HG02870 (cell line): ENCODE measurements around the gene NOP14.
"Not testable (repeated sequence)": the region's sequence is repeated elsewhere in the genome, so short reads cannot be mapped to it uniquely, and the experiment has no call there.

Experiments
- ATAC-seq: cut with Tn5 transposase; IDR thresholded peaks from one replicate; pipeline ENCODE4 v1.9.1; 2021; ENCODE audit warnings: mild to moderate bottlenecking, moderate library complexity; ENCODE audit not compliant: unreplicated experiment

NOP14 gene

GRCh38 chr4:2918300-2918699 lies 44.9 kb downstream of the NOP14 start:
- not testable (repeated sequence) for ATAC-seq

GRCh38 chr4:2916696-2917095 lies 46.5 kb downstream of the NOP14 start:
- ATAC-seq, result not testable (repeated sequence)

- ATAC-seq, result no peak
Measured at GRCh38 chr4:2915789-2916188, 47.4 kb downstream of the NOP14 start.

DNA sequence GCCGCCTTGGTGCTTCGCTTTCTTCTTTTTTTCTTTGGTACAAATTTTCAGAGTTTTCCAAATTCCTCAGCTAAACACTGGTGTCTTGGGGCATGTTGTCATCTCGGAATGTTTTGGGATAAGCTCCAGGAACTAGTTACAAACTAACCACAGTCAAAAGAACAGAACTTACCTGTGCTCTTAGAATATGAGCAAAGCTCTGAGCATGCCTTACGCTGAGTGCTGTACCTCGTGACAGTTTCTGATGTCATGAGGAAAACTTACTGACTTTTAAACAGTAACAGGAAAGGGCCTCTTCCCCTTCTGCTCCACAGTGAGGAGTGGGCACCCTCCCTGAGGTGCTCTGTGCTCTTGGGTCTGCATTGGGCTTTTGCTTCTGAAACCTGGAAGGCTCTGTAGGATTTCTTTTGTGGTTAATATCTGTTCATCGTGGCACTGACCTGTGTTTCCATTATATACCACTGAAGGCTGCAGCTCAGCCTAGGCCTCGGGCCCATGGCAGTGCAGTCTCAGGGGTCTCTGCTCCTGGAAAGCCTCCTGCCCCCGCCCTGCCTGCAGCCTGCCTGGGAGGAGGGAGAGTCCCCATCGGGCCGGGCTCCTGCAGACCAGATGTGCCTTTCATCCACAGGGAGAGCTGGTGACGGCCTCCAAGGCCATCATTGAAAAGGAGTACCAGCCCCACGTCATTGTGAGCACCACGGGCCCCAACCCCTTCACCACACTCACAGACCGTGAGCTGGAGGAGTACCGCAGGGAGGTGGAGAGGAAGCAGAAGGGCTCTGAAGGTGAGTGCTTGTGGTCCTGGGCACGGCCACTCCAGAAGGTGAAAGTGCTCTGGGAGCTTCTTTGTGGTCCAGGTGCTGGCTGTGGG lies 48.7 kb downstream of the NOP14 start:
- peak; percentile 45 for ATAC-seq

- no peak for ATAC-seq
Measured at GRCh38 chr4:2913168-2913567, 50.0 kb downstream of the NOP14 start.

- no peak for ATAC-seq
Measured at GRCh38 chr4:2911868-2912267, 51.3 kb downstream of the NOP14 start.

- ATAC-seq, result no peak
Measured at GRCh38 chr4:2910409-2910808, 52.8 kb downstream of the NOP14 start.

GRCh38 chr4:2909583-2909982 lies 53.6 kb downstream of the NOP14 start:
- ATAC-seq, result no peak

DNA sequence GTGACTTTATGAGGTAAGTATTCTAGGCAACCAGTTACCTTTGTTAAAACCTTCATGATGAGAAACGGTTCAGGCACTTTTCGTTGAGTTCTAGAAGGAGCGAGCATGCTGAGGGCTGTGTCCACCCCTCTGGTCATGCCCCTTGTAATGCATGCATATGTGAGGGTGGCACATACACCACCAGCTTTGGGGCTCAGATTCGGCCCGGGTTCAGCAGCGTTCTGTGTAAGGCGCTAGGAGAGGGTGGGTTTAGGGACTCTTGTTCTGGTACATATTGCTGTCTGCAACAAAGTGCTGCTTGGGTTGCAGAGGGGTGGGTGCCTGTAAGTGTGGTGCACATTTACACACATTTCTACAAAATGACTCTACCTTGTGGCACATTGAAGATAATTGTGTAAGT lies 54.5 kb downstream of the NOP14 start:
- ATAC-seq, result no peak

DNA sequence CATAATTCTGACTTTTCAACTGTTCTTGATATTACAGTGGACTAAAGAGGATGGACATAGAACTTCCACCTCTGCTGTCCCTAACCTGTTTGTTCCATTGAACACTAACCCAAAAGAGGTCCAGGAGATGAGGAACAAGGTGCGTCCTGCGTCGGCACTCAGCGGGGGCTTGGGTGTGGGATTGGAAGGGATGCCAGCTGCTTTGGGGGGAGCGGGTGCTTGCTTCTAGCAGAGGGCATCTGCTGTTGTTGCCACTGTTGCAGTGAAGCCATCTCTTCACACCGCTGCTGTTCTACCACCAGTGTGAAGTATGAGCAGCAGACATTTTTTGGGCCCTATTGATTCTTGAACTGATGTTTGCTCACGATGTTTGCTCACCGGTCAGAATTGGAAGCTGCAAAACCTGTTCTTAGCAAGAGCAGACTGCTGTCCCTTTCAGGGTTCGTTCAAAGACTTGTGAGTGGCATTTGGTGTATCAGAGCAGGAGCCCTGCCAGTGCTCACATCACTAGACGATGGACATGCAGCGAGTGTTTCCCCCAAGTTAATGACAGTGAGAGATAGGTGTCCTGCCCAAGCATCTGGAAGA lies 55.4 kb downstream of the NOP14 start:
- no peak for ATAC-seq

GRCh38 chr4:2907226-2907625 lies 56.0 kb downstream of the NOP14 start:
- no peak for ATAC-seq

DNA sequence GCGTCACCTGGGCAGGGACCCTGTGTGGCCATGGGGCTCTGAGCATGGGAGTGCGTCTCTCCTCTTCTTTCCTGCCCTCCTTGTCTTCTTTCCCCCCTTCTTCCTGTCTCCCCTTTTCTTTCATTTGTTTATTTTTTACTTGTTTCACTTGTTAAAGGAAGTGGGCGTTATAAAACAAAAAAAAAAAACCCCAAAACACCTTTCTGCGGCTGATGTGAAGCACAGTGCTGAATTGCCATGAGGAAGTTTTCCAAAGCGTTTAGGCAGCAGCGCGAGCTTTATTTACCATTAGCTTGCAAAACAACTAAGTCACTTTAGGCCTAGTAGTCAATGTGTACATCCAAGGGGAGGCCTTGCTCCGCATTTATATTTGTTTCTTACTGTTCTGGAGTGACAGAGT lies 57.0 kb downstream of the NOP14 start:
- ATAC-seq, result no peak

DNA sequence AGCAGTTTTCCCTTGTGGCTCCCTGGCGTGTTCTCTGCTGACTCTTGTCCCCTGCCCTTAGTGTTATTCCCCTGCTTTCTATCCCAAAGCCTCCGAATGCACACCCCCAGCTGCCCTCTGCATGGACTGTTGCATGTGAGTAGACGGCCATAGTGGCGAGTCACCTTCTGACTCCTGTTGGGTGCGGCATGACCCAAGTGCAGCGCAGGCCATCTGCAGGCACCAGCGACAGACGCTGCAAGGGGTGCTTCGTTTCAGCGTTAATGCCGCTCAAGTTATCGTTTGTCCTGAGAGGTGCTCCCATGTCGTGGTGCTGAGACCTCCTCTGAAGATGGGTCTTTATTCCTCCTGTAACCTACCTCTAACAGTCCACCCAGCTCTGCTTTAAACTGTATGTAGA lies 57.7 kb downstream of the NOP14 start:
- ATAC-seq, result no peak

DNA sequence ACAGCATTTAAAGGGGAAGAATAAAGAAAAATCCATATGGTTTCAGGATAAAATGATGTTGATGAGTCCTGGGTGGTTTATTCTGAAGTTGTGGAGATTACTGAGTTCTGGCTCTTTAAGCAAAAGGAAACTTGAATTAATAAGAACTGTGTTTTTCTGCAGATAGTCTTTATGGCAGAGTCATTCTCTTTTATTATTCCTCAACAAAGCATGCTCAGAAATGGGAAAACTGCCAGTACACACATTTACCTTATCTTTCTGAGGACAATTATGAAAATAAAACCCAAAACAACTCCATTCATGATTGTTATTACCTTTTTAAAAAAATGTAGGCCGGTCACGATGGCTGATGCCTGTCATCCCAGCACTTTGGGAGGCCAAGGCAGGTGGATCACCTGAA lies 61.1 kb downstream of the NOP14 start:
- no peak for ATAC-seq

DNA sequence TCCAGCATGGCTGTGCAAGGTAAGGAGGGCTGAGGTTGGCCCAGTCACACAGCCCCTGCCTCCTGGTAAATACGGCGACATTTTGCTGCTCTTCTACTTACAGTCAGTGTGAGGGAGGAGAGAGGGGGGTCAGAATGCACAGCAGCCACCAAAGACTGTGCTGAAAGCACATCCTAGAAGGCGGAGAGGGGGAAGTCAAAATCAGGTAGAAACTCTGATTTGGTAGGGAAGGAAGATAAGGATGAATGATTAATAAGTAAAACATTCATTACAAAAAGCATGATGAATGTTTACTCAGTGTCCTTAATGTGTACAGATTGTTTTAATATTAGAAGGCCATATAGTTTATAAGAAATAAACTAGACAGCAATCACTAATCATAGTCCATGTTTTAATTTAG lies 62.0 kb downstream of the NOP14 start:
- ATAC-seq, result no peak

DNA sequence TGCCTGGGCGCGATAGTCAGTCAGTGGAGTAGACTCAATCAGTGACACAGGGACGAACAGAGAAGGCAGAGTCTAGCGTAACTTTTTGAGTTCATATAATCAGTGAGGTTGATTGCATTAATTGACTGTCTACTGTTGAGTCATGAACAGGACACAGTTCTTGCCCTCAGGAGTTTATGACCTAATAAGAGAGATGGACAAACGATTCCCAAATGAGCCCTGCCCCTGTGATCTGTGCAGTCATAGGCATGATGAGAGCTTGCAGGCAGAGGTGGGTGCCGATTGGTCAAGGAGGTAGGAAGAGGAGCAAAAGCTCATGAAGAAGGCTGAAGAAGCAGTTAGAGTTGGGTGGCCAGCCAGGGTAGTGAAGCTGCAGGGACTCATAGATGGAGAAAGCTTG lies 62.5 kb downstream of the NOP14 start:
- no peak for ATAC-seq

DNA sequence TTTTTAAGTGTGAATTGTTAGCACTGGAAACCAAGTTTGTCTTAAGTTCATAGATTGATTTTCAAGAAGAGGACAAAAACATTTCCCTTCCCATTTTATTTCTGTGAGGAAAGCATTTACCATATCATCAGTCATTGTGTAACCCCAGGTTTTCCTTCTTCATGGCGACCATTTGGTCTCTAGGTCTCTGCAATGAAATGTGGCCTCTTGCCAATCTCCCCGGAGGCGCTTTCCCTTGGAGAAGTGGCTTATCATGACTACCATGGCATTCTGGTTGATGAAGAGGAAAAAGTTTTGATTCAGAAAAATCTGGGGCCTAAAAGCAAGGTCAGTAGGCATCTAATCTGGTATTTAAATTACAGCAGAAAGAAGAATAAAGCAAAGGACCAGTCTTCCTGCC lies 65.2 kb downstream of the NOP14 start:
- no peak for ATAC-seq

GRCh38 chr4:2893772-2894171 lies 69.4 kb downstream of the NOP14 start:
- ATAC-seq, result no peak

GRCh38 chr4:2891294-2891693 lies 71.9 kb downstream of the NOP14 start:
- ATAC-seq, result no peak

- ATAC-seq, result no peak
Measured at GRCh38 chr4:2888886-2889285, 74.3 kb downstream of the NOP14 start.
